ENCODE data around the gene FHOD3. TPM values are rescaled to one million over a fixed set of nuclear protein-coding genes. Genes with fewer than 3 reads are reported as not detected.
A peak's percentile ranks its signal among the peaks of the same experiment; 100 is the strongest.

FHOD3 gene
- polyA plus RNA-seq, 2 of the 4 experiments (the other 2 are of a cell fraction), result 2.5 to 3.6 TPM

- TF ChIP-seq CTCF (IDR thresholded peaks at IDR 0.05), result no peak
- TF ChIP-seq HMGXB4 (CRISPR knock-in tag; IDR thresholded peaks at IDR 0.05; ENCODE audit: borderline replicate concordance), result no peak
- TF ChIP-seq ZFP36 (IDR thresholded peaks at IDR 0.05; ENCODE audit: borderline replicate concordance, partially characterized antibody), result no peak
Observed at GRCh38 chr18:36668349-36668748, 370.8 kb downstream of the FHOD3 start (continued).

GRCh38 chr18:36672437-36673344 lies 375.2 kb downstream of the FHOD3 start:
- POLR2A ChIA-PET, result no interaction called here
- 0 out of 3 replicates have a peak, but pooled peaks cover 3% of the 10 kb centered on the region for H3K9me3 ChIP-seq
- peak overlapping the region; percentile 68 for H3K4me2 ChIP-seq
- CTCF ChIA-PET, result no interaction called here
- TF ChIP-seq CEBPB (IDR thresholded peaks at IDR 0.05) (peak; percentile 53 to 87), REST (IDR thresholded peaks at IDR 0.05) (no peak), NFE2L2 (conservative IDR thresholded peaks at IDR 0.05; ENCODE audit: low read length) (no peak), ZFP36 (IDR thresholded peaks at IDR 0.05; ENCODE audit: borderline replicate concordance, partially characterized antibody) (no peak), HES2 (IDR thresholded peaks at IDR 0.05) (0 out of 2 replicates have a peak, but pooled peaks have one; percentile 25), ELK1 (IDR thresholded peaks at IDR 0.05; ENCODE audit: low read depth, low read length) (no peak)
- ATAC-seq (no peak; a peak in 1 of 6 replicates), FAIRE-seq (no peak), DNase-seq (ENCODE audit: low read depth in 1 of 2, low spot score in 1 of 2) (peak in 1 of 2 experiments; percentile 31)
- H3K4me3 ChIP-seq, result 0 out of 3 replicates have a peak overlapping the region, but pooled peaks have one; percentile 9
- H3K27ac ChIP-seq, result peak overlapping the region; percentile 31 to 68; a peak in 5 of 6 replicates
- 25% methylated on average over 11 of the region's 11 CpGs for WGBS (ENCODE audit: missing lambda C conversion rate)
- peaks cover 10% of the 10 kb centered on the region; the same call in 2 of the 3 replicates for H3K4me1 ChIP-seq

- CTCF ChIA-PET, result no interaction called here
- FAIRE-seq, result no peak
- TF ChIP-seq HEYL (CRISPR knock-in tag; IDR thresholded peaks at IDR 0.05) (no peak), NPAS2 (CRISPR knock-in tag; IDR thresholded peaks at IDR 0.05; ENCODE audit: borderline replicate concordance) (no peak), REST (IDR thresholded peaks at IDR 0.05) (no peak), EHF (CRISPR knock-in tag; IDR thresholded peaks at IDR 0.05) (no peak), KDM1A (IDR thresholded peaks at IDR 0.05; ENCODE audit: low read depth) (no peak), MAZ (IDR thresholded peaks at IDR 0.05; ENCODE audit: borderline replicate concordance, low read depth, low read length) (no peak), JUNB (IDR thresholded peaks at IDR 0.05) (no peak), KDM5A (IDR thresholded peaks at IDR 0.05) (no peak), EP300 (IDR thresholded peaks at IDR 0.05) (no peak), ZC3H11A (IDR thresholded peaks at IDR 0.05) (no peak), HOXA7 (CRISPR knock-in tag; IDR thresholded peaks at IDR 0.05) (no peak), NR3C1 (IDR thresholded peaks at IDR 0.05) (no peak), FOXS1 (CRISPR knock-in tag; IDR thresholded peaks at IDR 0.05) (no peak)
Observed at GRCh38 chr18:36673452-36673851, 375.9 kb downstream of the FHOD3 start.

More at GRCh38 chr18:36673452-36673851, 375.9 kb downstream of the FHOD3 start:
- WGBS (ENCODE audit: missing lambda C conversion rate), result 61% methylated on average over 3 of the region's 3 CpGs
- no peak for DNase-seq (ENCODE audit: low read depth in 1 of 2, low spot score in 1 of 2)
- POLR2A ChIA-PET, result no interaction called here
- Histone ChIP-seq H3K4me3 (no peak overlapping the region), H3K27ac (0 out of 6 replicates have a peak overlapping the region, but pooled peaks of 1 of the 2 experiments have one; percentile 48), H3K4me1 (peaks cover 10% of the 10 kb centered on the region; the same call in 2 of the 3 replicates), H3K4me2 (peak overlapping the region; percentile 68), H3K9me3 (0 out of 3 replicates have a peak, but pooled peaks cover 3% of the 10 kb centered on the region)
- ATAC-seq, result no peak
